GM10248 (cell line): Measurements from ENCODE around the gene HCFC1.

Experiments used
- CTCF ChIA-PET: fragments of 300-600 bp; sonication (Branson Sonifier 250); formaldehyde crosslinking; extraction: SDS; loops from one replicate; lab custom pipeline; 2021; ENCODE audit warnings: antibody characterized with exemption; lab: Yijun Ruan, JAX
- POLR2A ChIA-PET: fragments of 350-650 bp; sonication (Branson Sonifier 250); formaldehyde crosslinking; extraction: SDS; loops from one replicate; lab custom pipeline; 2020; ENCODE audit warnings: antibody characterized with exemption; lab: Yijun Ruan, JAX
- DNase-seq: peaks from one replicate; pipeline ENCODE4 v3.0.0; 2012; ENCODE audit errors: extremely low spot score
- CTCF ChIP-seq: IDR thresholded peaks from 2 replicates; pipeline ENCODE4 v1.5.1; 2012; ENCODE audit warnings: mild to moderate bottlenecking, low read depth; ENCODE audit errors: extremely low read depth, missing control alignments, control extremely low read depth

The HCFC1 gene

GRCh38 chrX:153947009-153947769 lies 24.4 kb downstream of the HCFC1 start:
- peak; percentile 86 for DNase-seq
- CTCF ChIA-PET = interaction anchor here (0.6 to 10.9 kb wide), 17 partner anchors 9 to 587 kb away, joined by 3 to 187 read pairs (median 4); partner anchors contain the start of genes ARHGAP4, HCFC1, NAA10 and PLXNB3
- peak; percentile 68 for TF ChIP-seq CTCF
- POLR2A ChIA-PET = interaction anchor here (0.8 to 1.2 kb wide), 4 partner anchors 8 to 170 kb away, joined by 3 read pairs; no protein-coding TSS in a partner anchor

DNA sequence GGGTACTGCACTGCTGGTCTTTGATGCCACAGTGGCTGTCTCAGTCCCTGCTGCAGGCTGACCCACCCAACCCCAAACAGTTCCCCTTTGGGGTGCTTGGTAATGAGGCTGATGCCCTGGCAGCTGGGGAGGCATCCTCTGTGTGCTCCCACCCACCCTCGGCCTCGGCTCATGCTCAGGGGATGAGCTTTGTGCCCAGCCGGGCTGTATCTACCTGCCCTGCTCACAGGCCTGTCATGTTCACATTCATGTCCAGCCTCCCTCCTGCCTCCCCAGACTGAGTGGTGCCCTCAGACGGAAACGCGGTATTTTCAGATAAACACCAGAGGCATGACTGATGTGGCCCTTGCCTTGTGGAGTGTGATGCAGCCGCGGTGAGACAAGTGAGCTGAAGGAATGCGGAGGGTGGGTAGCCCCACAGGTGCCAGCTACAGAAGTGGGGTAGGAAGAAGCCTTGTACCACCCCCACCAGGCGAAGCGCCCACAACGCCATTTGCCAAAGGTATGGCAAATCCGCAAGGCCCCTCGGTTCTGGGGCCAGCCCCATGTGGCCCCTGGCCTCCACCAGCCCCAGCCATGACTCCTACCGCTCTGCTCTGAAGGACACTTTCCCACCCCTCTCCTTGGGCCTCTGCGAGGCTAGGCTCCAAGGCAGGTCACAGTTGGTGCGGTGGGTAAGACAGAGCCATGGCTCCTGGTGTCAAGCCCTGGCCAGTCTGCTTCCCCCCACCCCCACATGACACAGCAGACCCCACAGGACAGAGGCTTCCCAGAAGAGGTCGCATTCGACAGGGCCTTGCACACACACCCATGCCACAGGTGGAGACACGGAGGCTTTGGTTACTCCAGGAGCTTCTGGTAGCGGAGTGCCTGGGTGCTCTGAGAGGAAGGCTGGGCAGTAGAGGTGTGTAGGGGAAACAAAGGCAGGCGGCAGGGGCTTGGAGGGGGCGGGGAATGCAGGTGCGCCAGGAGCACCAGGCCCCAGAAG lies 25.4 kb downstream of the HCFC1 start:
- TF ChIP-seq CTCF = no peak
- no peak for DNase-seq
- ChIA-PET CTCF (interaction anchor here (0.8 to 10.9 kb wide), 14 partner anchors 8 to 588 kb away, joined by 3 to 187 read pairs (median 4); partner anchors contain the start of genes ARHGAP4, HCFC1, NAA10 and PLXNB3), POLR2A (interaction anchor here (0.7 to 1.2 kb wide), 3 partner anchors 7 to 169 kb away, joined by 3 to 6 read pairs (median 3); no protein-coding TSS in a partner anchor)

- POLR2A ChIA-PET = no interaction called here
- TF ChIP-seq CTCF = no peak
- DNase-seq = no peak
- CTCF ChIA-PET = interaction anchor here (1.3 to 10.9 kb wide), 4 partner anchors 18 to 182 kb away, joined by 3 to 187 read pairs (median 80); partner anchors contain the start of genes ARHGAP4, HCFC1 and PLXNB3
These were observed 26.8 kb downstream of the HCFC1 start for GRCh38 chrX:153944800-153945150.

- CTCF ChIA-PET = interaction anchor here (1.3 to 10.9 kb wide), 4 partner anchors 18 to 181 kb away, joined by 3 to 187 read pairs (median 80); partner anchors contain the start of genes ARHGAP4, HCFC1 and PLXNB3
- no peak for TF ChIP-seq CTCF
- DNase-seq = no peak
- POLR2A ChIA-PET = no interaction called here
These were observed 27.3 kb downstream of the HCFC1 start, which contains the start of gene RENBP for GRCh38 chrX:153944140-153944799. Gene RENBP (minus strand): TSS chrX:153944643. CDS start chrX:153944610, 33 bp downstream.

GRCh38 chrX:153941336-153942252 lies 30.0 kb downstream of the HCFC1 start:
- ChIA-PET CTCF (no interaction called here), POLR2A (no interaction called here)
- no peak for TF ChIP-seq CTCF
- no peak for DNase-seq
